MCF 10A (cell line): ENCODE results near the gene POLR3E. TPM values are rescaled to one million over a fixed set of nuclear protein-coding genes. Genes with fewer than 3 reads are reported as not detected.
A peak's percentile ranks its signal among the peaks of the same experiment; 100 is the strongest.

Source experiments
- BruUV-seq: library from RNA; stranded (reverse); fragments of 400-500 nt; replicated peaks from 2 replicates; lab custom pipeline; 2021; lab: Mats Ljungman, UMichigan
- CTCF ChIA-PET: fragments of 300-600 bp; sonication (Branson Sonifier 250); formaldehyde crosslinking; extraction: SDS; loops from one replicate; lab custom pipeline; 2021; ENCODE audit warnings: antibody characterized with exemption, inconsistent platforms; lab: Yijun Ruan, JAX
- POLR2A ChIA-PET: fragments of 300-600, 350-650 bp; sonication (Branson Sonifier 250); formaldehyde crosslinking; extraction: SDS; loops from one replicate; lab custom pipeline; 2020; ENCODE audit warnings: antibody characterized with exemption, inconsistent platforms; lab: Yijun Ruan, JAX
- DNase-seq: peaks from one replicate; pipeline ENCODE4 v3.0.0-alpha.2; 2018; ENCODE audit not compliant: unreplicated experiment
- H3K27ac Mint-ChIP-seq: one replicate; pipeline ENCODE4 v1.8.0; 2022; ENCODE audit warnings: mild to moderate bottlenecking, low read depth, mixed read lengths; ENCODE audit not compliant: unreplicated experiment
- H3K27me3 Mint-ChIP-seq: one replicate; pipeline ENCODE4 v1.8.0; 2022; ENCODE audit warnings: mixed read lengths; ENCODE audit not compliant: insufficient read depth, unreplicated experiment
- H3K36me3 Mint-ChIP-seq: one replicate; pipeline ENCODE4 v1.8.0; 2022; ENCODE audit warnings: mild to moderate bottlenecking, moderate library complexity, mixed read lengths; ENCODE audit not compliant: insufficient read depth, unreplicated experiment
- H3K4me1 Mint-ChIP-seq: one replicate; pipeline ENCODE4 v1.8.0; 2022; ENCODE audit warnings: mixed read lengths; ENCODE audit not compliant: insufficient read depth, unreplicated experiment
- H3K4me3 Mint-ChIP-seq: one replicate; pipeline ENCODE4 v1.8.0; 2022; ENCODE audit warnings: mild to moderate bottlenecking, moderate library complexity, mixed read lengths; ENCODE audit not compliant: unreplicated experiment
- H3K9me3 Mint-ChIP-seq: one replicate; pipeline ENCODE4 v1.8.0; 2022; ENCODE audit warnings: mixed read lengths; ENCODE audit not compliant: unreplicated experiment
- CTCF ChIP-seq: fragments of 200-600 bp; IDR thresholded peaks from one replicate; pipeline ENCODE4 v1.8.0; 2022; ENCODE audit warnings: antibody characterized with exemption, mild to moderate bottlenecking; ENCODE audit not compliant: unreplicated experiment
- intact Hi-C: fragments of 100-400 bp; cut with micrococcal nuclease; formaldehyde crosslinking; loops from 2 replicates; pipeline ENCODE4 v1.14.1; 2022
- total RNA-seq: library from RNA; stranded (reverse); gene quantifications from 2 replicates; pipeline ENCODE4 v1.2.3, GENCODE V29; 2022

POLR3E gene
- total RNA-seq, 1 experiment from 2014 or later = 73.8 TPM

GRCh38 chr16:22323173-22323958 is 26.2 kb downstream of the POLR3E start:
- H3K27ac Mint-ChIP-seq = peak overlapping the region; percentile 35
- ChIA-PET CTCF (interaction anchor here (0.6 to 1.3 kb wide), 3 partner anchors 13 to 66 kb away, joined by 3 to 4 read pairs (median 3); no protein-coding TSS in a partner anchor), POLR2A (interaction anchor here (0.6 kb wide), 1 partner anchor 13 kb away, joined by 3 read pairs; no protein-coding TSS in a partner anchor)
- no peaks in the 10 kb centered on the region for H3K4me1 Mint-ChIP-seq
- H3K9me3 Mint-ChIP-seq = no peaks in the 10 kb centered on the region
- no peak for TF ChIP-seq CTCF
- no peaks in the 10 kb centered on the region for H3K27me3 Mint-ChIP-seq
- intact Hi-C loops = loop anchor here (5.0 kb wide), 1 partner anchor 1166 kb away; the partner anchor contains the start of gene LDAF1
- no TSS peak for BruUV-seq
- H3K36me3 Mint-ChIP-seq = peaks cover 66% of the 10 kb centered on the region
- no peak for DNase-seq
- H3K4me3 Mint-ChIP-seq = no peak overlapping the region

DNA sequence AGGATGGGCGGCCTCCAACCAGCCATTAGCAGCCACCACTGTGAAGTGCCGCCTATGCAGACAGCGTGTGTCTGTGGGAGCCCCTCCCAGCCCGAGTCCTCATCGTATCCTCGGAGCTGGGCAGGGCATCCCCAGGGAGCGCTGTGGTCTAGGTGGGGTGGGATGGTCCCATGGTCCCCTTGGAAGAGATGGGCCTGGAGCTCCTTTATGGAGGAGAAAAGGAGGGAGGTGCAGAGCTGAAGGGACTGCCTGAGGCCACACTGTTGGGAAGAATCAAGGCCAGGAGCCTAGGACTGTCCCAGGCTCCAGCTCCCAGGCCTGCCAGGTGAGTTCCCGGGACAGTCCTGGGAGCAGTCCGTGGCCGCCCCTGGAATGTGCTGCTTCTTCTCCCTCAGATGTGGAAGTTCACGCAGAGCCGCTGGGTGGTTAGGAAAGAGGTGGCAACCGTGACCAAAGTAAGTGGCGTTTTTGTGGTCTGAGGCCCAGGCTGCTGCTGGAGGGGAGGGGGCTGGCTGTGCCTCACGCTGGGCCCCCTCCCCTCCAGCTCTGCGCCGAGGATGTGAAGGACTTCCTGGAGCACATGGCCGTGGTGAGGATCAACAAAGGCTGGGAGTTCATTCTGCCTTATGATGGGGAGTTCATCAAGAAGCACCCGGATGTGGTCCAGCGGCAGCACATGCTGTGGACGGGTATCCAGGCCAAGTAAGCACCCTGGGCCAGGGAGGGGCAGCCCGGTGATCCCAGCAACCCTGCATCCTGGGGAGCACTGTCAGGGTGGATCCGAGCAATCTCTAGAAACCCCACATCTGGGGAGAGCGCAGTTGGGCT is 27.0 kb downstream of the POLR3E start:
- POLR2A ChIA-PET = interaction anchor here (0.6 kb wide), 1 partner anchor 23 kb away, joined by 3 read pairs; no protein-coding TSS in a partner anchor
- H3K27ac Mint-ChIP-seq = peak overlapping the region; percentile 35
- peaks cover 68% of the 10 kb centered on the region for H3K36me3 Mint-ChIP-seq

DNA sequence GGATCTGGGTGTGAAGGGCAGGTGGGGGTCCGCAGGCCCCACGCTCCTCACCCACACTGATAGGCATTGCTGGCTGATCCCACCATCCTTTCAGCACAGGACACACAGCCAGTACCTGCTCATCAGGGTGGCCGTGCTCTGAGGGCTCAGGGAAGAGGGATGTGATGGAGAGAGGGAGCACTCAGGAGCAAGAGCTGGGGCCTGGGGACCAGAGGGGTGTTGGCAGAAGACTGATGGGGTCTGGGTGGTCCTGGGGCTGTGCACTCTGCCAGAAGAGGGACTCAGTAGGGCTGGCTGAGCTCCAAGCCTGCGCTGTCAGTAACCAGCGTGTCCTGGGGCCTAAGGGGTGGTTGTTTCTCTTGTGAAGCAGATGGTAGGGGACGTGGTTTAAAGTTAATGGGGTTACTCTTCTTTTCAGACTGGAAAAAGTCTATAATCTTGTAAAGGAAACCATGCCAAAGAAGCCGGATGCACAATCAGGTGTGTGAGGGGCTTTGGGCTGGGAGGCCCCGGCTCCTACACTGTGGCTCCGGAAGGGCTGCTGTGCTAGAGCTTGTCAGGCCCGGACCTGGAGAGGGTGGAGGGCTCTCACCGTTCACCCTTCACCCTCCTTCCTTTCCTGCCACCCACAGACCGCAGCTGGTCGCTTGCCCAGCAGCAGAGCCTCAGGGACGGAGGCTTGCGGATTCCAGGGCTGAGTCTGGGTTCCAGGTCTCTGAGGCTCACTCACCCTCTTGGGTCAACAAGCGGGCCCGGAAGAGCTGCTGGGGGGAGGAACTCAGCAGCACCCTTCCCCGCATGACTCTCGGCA is 27.8 kb downstream of the POLR3E start:
- BruUV-seq = no TSS peak
- TF ChIP-seq CTCF = no peak
- intact Hi-C loops = loop anchor here (5.0 kb wide), 1 partner anchor 1168 kb away; the partner anchor contains the start of gene LDAF1
- POLR2A ChIA-PET = interaction anchor here (0.6 to 0.9 kb wide), 2 partner anchors 21 to 24 kb away, joined by 3 read pairs; no protein-coding TSS in a partner anchor
- CTCF ChIA-PET = no interaction called here
- no peak overlapping the region for H3K27ac Mint-ChIP-seq
- DNase-seq = no peak
- no peaks in the 10 kb centered on the region for H3K9me3 Mint-ChIP-seq
- H3K36me3 Mint-ChIP-seq = peaks cover 68% of the 10 kb centered on the region
- no peaks in the 10 kb centered on the region for H3K4me1 Mint-ChIP-seq
- no peaks in the 10 kb centered on the region for H3K27me3 Mint-ChIP-seq
- no peak overlapping the region for H3K4me3 Mint-ChIP-seq

More for the DNA sequence above, 27.0 kb downstream of the POLR3E start:
- H3K9me3 Mint-ChIP-seq = no peaks in the 10 kb centered on the region
- H3K4me1 Mint-ChIP-seq = no peaks in the 10 kb centered on the region
- H3K4me3 Mint-ChIP-seq = no peak overlapping the region
- CTCF ChIA-PET = interaction anchor here (0.6 to 1.3 kb wide), 3 partner anchors 12 to 65 kb away, joined by 3 to 4 read pairs (median 3); no protein-coding TSS in a partner anchor
- no TSS peak for BruUV-seq
- intact Hi-C loops = loop anchor here (5.0 kb wide), 1 partner anchor 1167 kb away; the partner anchor contains the start of gene LDAF1
- H3K27me3 Mint-ChIP-seq = no peaks in the 10 kb centered on the region
- DNase-seq = no peak
- TF ChIP-seq CTCF = no peak
